ENCODE measurements around the gene EGR1. TPM values are rescaled to one million over a fixed set of nuclear protein-coding genes. Genes with fewer than 3 reads are reported as not detected.

Gene EGR1
- total and polyA plus RNA-seq, 4 donors: 1.4 to 88.7 (median 13.1) TPM

DNA sequence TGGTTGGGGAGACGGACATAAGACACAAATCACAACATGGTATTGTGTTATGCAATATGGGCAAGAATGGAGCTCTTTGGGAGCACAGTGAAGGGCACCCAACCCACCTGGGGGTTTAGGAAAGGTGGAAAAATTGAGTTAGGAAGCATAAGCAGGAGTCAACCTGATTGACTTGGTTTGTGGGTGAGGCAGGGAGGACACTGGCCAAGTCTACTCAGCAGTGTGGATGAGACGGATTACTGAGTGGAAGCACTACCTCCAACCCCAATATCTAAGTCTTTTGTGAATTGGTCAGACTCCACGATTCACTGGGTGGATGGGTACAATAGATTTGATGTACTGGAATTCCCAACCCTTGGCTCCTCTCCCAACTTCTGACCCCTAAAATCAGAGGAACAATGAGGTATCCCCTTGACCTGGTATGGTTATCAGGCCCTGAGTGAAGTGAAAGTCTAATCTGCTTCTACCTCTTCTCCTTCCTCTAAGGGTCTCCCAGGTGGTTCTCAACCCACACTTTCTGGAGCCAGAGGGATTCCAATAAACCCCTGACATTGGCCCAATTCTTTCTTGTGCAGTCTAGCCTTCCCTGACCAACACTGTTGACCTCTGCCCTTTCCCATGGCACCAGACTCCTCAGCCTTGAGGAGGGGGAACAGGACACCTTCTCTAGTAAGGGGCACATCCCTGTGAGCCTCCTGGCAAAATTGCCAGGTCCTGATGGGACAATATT, 5.2 kb downstream of the EGR1 start:
- H3K4me1 ChIP-seq (ENCODE audit: control insufficient read depth in 4 of 4, insufficient read depth in 4 of 4, low read length in 3 of 4): peaks cover 0 to 21% (median 9%) of the 10 kb centered on the region in 4 donors
- TF ChIP-seq, protein P1, sequence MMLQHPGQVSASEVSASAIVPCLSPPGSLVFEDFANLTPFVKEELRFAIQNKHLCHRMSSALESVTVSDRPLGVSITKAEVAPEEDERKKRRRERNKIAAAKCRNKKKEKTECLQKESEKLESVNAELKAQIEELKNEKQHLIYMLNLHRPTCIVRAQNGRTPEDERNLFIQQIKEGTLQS (IDR thresholded peaks at IDR 0.05): peak; percentile 43
- TF ChIP-seq JUND (IDR thresholded peaks at IDR 0.05) (peak in 1 of 2 donors; percentile 87), RXRA (IDR thresholded peaks at IDR 0.05) (peak in 1 of 2 donors; percentile 42), YY1 (IDR thresholded peaks at IDR 0.05) (no peak), SP1 (IDR thresholded peaks at IDR 0.05) (peak; percentile 5), EGR1 (IDR thresholded peaks at IDR 0.05; ENCODE audit: low read depth in 2 of 2) (no peak), HNF4A (conservative IDR thresholded peaks at IDR 0.05) (no peak), TAF1 (conservative IDR thresholded peaks at IDR 0.05) (peak; percentile 16)
- peaks cover 2 to 14% (median 13%) of the 10 kb centered on the region in 4 donors for H3K36me3 ChIP-seq (ENCODE audit: control insufficient read depth in 4 of 4, insufficient read depth in 3 of 4, low read depth in 1 of 4, low read length in 3 of 4)
- H3K27me3 ChIP-seq (ENCODE audit: control insufficient read depth in 4 of 4, insufficient read depth in 4 of 4, low read length in 3 of 4): no peaks in the 10 kb centered on the region
- WGBS: 76% methylated on average over 3 of the region's 3 CpGs
- no peak for DNase-seq (ENCODE audit: low spot score)
- no peak overlapping the region for H3K9ac ChIP-seq (ENCODE audit: low read depth in 1 of 2, low read length in 2 of 2)
- H3K4me3 ChIP-seq (ENCODE audit: low read depth in 1 of 3, low read length in 3 of 3): no peak overlapping the region
- no peak overlapping the region for H3K27ac ChIP-seq (ENCODE audit: low read depth in 1 of 2, low read length in 2 of 2)
- no peaks in the 10 kb centered on the region for H3K9me3 ChIP-seq (ENCODE audit: control insufficient read depth in 4 of 4, low read length in 3 of 4)

- no peak for TF ChIP-seq ZBTB33 (IDR thresholded peaks at IDR 0.05)
- TF ChIP-seq HNF4A (conservative IDR thresholded peaks at IDR 0.05): no peak
- TF ChIP-seq FOXA2 (IDR thresholded peaks at IDR 0.05): no peak
- TF ChIP-seq GABPA (IDR thresholded peaks at IDR 0.05 in 1 of 2, conservative IDR thresholded peaks at IDR 0.05 in 1 of 2): no peak
- TF ChIP-seq, protein P1 (IDR thresholded peaks at IDR 0.05): no peak
- TF ChIP-seq HNF4G (IDR thresholded peaks at IDR 0.05): no peak
- TF ChIP-seq YY1 (IDR thresholded peaks at IDR 0.05): no peak
- TF ChIP-seq, protein P2, sequence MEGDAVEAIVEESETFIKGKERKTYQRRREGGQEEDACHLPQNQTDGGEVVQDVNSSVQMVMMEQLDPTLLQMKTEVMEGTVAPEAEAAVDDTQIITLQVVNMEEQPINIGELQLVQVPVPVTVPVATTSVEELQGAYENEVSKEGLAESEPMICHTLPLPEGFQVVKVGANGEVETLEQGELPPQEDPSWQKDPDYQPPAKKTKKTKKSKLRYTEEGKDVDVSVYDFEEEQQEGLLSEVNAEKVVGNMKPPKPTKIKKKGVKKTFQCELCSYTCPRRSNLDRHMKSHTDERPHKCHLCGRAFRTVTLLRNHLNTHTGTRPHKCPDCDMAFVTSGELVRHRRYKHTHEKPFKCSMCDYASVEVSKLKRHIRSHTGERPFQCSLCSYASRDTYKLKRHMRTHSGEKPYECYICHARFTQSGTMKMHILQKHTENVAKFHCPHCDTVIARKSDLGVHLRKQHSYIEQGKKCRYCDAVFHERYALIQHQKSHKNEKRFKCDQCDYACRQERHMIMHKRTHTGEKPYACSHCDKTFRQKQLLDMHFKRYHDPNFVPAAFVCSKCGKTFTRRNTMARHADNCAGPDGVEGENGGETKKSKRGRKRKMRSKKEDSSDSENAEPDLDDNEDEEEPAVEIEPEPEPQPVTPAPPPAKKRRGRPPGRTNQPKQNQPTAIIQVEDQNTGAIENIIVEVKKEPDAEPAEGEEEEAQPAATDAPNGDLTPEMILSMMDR (IDR thresholded peaks at IDR 0.05; ENCODE audit: low read depth, low read length, missing input control): no peak
- TF ChIP-seq, protein P3, sequence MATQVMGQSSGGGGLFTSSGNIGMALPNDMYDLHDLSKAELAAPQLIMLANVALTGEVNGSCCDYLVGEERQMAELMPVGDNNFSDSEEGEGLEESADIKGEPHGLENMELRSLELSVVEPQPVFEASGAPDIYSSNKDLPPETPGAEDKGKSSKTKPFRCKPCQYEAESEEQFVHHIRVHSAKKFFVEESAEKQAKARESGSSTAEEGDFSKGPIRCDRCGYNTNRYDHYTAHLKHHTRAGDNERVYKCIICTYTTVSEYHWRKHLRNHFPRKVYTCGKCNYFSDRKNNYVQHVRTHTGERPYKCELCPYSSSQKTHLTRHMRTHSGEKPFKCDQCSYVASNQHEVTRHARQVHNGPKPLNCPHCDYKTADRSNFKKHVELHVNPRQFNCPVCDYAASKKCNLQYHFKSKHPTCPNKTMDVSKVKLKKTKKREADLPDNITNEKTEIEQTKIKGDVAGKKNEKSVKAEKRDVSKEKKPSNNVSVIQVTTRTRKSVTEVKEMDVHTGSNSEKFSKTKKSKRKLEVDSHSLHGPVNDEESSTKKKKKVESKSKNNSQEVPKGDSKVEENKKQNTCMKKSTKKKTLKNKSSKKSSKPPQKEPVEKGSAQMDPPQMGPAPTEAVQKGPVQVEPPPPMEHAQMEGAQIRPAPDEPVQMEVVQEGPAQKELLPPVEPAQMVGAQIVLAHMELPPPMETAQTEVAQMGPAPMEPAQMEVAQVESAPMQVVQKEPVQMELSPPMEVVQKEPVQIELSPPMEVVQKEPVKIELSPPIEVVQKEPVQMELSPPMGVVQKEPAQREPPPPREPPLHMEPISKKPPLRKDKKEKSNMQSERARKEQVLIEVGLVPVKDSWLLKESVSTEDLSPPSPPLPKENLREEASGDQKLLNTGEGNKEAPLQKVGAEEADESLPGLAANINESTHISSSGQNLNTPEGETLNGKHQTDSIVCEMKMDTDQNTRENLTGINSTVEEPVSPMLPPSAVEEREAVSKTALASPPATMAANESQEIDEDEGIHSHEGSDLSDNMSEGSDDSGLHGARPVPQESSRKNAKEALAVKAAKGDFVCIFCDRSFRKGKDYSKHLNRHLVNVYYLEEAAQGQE (IDR thresholded peaks at IDR 0.05): no peak
- TF ChIP-seq MAX (IDR thresholded peaks at IDR 0.05): no peak
- Histone ChIP-seq H3K9ac (ENCODE audit: low read depth in 1 of 2, low read length in 2 of 2) (no peak overlapping the region), H3K27me3 (ENCODE audit: control insufficient read depth in 4 of 4, insufficient read depth in 4 of 4, low read length in 3 of 4) (no peaks in the 10 kb centered on the region), H3K4me1 (ENCODE audit: control insufficient read depth in 4 of 4, insufficient read depth in 4 of 4, low read length in 3 of 4) (peaks cover 0 to 21% (median 9%) of the 10 kb centered on the region in 4 donors), H3K36me3 (ENCODE audit: control insufficient read depth in 4 of 4, insufficient read depth in 3 of 4, low read depth in 1 of 4, low read length in 3 of 4) (peaks cover 2 to 14% (median 13%) of the 10 kb centered on the region in 4 donors), H3K9me3 (ENCODE audit: control insufficient read depth in 4 of 4, low read length in 3 of 4) (no peaks in the 10 kb centered on the region), H3K4me3 (ENCODE audit: low read depth in 1 of 3, low read length in 3 of 3) (no peak overlapping the region), H3K27ac (ENCODE audit: low read depth in 1 of 2, low read length in 2 of 2) (no peak overlapping the region)
- 91% methylated on average over 2 of the region's 2 CpGs for WGBS
- DNase-seq (ENCODE audit: low spot score): no peak
Observed at GRCh38 chr5:138471052-138471361, 5.7 kb downstream of the EGR1 start.
